Measurements from ENCODE around the gene CDC42.
"Not testable (repeated sequence)": the region's sequence is repeated elsewhere in the genome, so short reads cannot be mapped to it uniquely, and the experiment has no call there.

The CDC42 gene

DNA sequence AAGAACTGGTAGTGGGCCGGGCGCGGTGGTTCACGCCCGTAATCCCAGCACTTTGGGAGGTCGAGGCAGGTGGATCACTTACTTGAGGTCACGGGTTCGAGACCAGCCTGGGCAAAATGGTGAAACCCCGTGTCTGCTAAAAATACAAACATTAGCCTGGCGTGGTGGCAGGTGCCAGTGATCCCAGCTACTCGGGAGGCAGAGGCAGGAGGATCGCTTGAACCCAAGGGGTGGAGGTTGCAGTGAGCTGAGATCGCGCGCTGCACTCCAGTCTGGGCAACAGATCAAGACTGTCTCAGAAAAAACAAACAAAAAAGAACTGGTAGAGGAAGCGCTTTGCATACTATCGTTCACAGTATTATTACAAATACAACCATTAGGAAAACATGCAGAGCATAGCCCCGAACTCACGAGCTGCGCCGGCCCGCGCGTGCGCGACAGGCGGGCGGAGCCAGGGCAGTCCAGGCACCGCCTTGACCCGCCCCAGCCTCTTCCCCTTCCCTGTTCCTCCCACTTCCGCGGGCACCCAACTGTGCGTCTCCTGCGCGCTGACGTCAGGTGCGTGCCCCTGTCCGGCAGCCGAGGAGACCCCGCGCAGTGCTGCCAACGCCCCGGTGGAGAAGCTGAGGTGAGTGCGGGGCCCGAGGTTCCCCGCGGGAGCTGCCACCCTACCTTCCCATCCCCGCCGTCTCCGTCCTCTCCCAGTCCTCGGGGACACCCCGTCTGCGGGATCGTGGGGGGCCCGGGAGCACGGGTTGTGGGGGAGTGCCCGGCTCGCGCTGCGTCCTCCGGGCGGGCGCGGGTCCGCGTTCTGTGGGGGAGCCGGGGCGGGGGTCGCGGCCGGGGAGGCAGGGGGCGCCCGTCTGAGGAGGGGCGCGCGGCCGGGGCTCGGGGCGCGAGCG lies at the start of gene CDC42:
TSS of gene CDC42 (plus strand) at position 595 of the 902 bp plus-strand sequence. CDS start 25,770 bp downstream, outside the sequence.
- DNase-seq: peak; percentile 89 to 93

DNA sequence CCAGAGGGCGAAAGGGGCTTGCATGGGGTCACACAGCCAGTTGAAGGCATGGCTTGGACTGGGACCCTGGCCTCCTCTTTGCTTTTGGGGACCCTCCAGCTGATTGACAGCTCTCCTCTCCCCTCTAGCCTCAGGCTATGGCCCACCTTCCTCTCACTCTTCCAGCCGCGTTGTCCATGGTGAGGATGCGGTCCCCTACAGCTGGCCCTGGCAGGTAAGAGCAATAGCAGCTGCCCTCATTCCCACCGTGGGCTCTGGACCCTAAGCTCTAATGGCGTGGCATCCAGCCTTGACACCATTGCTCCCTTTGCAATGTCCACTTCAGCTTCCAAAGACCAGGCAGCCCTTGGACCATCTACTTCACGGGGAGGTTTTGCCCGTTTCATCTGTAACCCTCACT lies 49.6 kb upstream of the CDC42 start:
- DNase-seq: not testable (repeated sequence)

DNA sequence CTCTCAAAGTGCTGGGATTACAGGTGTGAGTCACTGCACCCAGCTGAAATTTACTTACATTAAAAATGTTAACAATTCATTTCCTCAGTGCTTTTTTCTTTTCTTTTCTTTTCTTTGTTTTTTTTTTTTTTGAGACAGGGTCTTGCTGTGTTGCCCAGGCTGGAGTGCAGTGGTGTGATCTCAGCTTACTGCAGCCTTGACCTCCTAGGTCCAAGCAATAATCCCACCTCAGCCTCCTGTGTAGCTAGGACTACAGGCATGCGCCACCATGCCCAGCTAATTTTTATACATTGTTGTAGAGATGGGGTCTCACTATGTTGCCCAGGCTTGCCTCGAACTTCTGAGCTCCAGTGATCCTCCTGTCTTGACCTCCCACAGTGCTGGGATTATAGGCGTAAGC lies 48.5 kb upstream of the CDC42 start:
- not testable (repeated sequence) for DNase-seq

DNA sequence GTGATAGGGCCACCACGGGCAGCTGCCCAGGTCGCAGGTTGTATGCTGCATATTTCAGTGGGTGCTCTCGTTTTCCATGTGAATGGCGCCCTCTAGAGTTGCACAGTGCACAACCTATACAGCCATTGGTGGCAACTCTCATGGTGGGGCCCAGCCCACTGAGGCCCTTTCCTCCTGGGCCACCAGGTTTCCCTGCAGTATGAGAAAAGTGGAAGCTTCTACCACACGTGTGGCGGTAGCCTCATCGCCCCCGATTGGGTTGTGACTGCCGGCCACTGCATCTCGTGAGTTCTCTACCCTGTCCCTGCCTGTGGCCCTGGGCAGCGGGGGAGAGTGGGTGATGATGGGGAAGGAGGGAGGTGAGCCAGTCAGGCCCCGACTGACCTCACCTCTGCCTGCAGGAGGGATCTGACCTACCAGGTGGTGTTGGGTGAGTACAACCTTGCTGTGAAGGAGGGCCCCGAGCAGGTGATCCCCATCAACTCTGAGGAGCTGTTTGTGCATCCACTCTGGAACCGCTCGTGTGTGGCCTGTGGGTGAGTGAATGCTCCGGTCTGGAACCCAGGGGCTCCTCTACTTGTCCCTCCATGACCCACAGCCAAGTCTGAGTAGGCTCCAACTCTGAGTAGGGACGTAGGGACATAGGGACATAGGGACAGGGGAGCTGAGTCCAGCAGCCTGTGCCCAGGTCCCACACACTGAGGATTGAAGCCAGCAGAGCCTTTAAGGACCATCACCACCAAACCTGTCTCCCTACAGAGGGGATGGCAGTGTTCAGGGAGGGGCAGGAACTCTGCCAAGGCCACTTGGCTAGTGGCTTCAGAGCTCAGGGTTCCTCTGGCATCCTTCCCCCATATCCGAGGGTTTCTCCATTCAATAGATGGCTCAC lies 47.0 kb upstream of the CDC42 start:
- peak; percentile 13 to 64 for DNase-seq

GRCh38 chr1:22006736-22007135 lies 45.8 kb upstream of the CDC42 start:
- DNase-seq: not testable (repeated sequence)

GRCh38 chr1:22007262-22007661 lies 45.2 kb upstream of the CDC42 start:
- not testable (repeated sequence) for DNase-seq

- DNase-seq: not testable (repeated sequence)
Measured at GRCh38 chr1:22009566-22009965, 42.9 kb upstream of the CDC42 start.

DNA sequence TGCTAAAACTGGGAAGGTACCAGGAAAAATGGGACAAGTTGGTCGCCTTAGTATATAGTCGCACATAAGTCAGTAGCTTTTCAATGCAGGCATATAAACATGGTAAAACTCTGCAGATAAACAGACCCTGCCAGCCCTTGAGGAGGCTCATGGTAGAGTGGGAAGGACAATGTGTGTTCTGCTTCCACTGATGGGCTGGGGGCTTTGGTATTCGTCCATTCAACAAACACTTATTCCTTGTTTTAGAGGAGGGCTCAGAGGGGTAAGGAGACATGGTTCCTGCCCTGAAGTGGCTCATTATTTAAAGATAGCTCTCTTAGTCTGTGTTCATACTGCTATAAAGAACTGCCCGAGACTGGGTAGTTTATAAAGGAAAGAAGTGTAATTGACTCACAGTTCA lies 39.8 kb upstream of the CDC42 start:
- DNase-seq: not testable (repeated sequence)

DNA sequence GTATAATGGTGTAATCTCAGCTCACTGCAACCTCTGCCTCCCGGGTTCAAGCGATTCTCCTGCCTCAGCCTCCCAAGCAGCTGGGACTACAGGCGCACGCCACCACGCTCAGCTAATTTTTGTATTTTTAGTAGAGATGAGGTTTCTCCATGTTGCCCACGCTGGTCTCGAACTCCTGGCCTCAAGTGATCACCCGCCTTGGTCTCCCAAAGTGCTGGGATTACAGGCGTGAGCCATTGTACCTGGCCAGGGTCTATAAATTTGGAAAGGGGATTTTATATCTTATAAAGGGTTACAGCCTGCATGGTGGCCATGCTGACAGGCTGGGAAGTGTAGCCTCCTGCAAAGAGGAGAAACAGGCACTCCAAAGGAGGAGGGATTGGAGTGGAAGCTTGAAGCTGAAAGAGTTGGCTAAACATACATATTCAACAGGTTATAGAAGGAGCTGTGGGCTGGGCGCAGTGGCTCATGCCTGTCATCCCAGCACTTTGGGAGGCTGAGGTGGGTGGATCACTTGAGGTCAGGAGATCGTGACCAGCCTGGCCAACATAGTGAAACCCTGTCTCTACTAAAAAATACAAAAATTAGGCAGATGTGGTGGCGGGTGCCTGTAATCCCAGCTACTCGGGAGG lies 37.8 kb upstream of the CDC42 start:
- not testable (repeated sequence) for DNase-seq

DNA sequence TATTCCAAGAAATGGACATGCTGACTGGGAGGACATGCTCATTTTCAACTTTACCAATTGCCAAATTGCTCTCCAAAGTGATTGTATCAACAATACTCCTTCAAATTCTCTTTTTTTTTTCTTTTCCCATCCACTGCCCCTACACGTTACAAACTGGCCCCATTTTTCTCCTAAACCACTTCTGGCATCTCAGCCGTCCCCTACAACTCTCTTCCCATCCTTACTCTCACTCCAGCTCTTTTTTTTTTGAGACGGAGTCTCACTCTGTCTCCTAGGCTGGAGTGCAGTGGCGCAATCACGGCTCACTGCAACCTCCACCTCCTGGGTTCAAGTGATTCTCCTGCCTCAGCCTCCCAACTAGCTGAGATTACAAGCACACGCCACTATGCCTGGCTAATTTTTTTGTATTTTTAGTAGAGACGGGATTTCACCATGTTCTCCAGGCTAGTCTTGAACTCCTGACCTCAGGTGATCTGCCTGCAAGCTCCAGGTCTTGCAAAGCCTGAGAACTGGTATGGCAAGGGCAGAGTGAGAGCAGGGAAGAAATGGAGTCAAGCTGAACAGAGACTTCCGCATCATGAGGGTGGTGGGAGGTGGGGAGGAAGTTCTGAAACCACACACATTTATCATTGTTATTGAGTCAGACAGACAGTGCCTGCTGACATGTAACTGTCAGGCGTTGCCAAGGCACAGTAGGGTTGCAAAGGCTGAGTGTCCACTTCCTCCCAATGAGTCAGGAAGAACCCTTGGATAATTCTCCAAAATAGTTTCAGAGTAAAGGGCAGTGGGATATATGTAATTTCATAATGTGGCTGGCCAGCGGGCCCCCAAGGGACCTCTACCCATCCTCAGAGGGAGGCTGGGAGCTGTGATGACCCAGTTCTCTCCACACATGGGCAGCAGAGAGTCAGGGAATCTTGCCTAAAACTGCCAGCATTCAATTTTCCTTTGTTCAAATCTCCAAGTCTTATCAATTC lies 33.6 kb upstream of the CDC42 start:
- DNase-seq: no peak

- no peak for DNase-seq
Measured at GRCh38 chr1:22021061-22021460, 31.4 kb upstream of the CDC42 start.

DNA sequence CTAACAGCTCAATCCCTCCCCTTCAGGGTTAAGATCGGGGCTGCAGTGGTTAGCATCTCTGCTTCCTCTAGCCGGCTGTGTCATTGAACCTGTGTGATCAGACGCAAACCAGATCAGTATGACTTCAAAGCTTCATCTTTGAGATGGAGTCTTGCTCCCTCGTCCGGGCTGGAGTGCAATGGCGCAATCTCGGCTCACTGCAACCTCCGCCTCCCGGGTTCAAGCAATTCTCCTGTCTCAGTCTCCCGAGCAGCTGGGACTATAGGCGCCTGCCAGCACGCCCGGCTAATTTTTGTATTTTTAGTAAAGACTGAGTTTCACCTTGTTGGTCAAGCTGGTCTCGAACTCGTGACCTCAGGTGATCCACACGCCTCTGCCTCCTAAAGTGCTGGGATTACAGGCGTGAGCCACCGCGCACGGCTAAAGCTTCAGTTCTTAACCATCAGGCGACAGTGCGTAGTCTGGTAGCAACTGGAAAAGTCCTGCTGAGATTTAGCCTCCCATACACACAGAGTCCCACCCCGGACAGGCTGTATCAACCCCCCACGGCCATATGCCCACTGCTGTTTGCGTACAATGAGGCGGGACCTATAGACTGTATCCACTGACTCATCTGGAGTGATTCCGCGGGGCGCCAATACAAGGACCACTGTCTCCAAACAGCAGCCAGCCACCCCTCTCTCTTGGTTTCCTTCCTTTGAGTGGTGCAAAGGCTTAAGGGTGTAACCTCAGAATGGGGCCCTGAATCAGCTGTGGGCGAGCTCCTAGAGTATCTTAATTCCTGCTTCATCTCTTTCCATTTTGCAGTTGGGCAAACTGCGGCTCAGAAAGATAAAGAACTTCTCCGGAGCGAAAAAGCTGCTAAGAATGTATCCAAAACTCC lies 27.8 kb upstream of the CDC42 start:
- DNase-seq: peak; percentile 80 to 87

DNA sequence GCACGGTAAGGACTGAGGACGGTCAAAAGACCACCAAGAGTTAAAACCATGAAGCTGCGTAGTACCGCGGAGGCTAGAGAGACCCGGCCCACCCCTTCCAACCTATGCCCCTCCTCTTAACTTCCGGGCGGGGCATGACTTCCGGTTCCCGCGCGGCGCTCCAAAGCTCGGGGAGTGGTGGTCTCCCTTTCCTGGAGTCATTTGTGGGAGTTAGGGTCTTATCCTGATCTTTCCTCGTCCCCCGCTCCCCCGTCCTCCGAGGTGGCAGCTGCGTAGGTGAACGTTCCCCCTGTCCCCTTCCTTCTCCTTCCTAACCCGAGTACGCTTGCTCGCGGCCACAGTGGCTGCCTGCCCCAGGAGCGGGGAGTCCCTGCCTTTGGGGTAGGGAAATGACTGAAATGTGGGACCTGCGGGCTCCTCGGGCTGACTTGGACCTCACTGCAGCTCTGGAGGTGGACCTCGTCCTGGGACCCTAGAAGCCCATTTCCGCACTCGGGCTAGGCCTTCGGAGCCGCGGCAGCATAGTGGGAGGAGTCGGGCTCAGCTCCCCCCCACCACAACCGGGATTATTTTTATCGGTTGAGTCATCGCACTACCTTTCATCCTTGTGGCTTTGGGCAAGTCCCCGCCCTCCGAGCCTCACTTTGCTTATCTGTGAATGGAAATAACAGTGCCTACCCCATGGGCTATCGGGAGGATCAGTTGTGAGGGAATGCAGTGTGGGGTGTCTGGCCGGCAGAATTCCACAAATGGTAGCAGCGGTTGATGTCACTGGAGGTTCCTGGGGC lies 26.9 kb upstream of the CDC42 start:
- peak; percentile 85 to 87 for DNase-seq

DNA sequence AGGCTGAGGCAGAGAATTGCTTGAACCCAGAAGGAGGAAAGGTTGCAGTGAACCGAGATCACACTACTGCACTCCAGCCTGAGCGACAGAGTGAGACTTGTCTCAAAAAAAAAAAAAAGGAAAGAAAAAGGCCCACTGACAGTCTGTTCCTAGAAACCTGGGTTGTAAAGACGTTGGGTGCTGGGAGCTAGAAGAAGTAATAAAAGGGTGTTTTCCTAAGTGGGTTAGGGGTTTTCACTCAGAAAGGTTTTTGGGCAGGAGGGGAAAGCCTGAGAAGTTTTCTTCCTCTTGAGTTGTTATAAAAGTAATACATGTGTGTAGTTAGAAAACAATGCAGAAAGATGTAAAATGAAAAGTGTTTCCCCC lies 25.6 kb upstream of the CDC42 start:
- no peak for DNase-seq

GRCh38 chr1:22030057-22030456 lies 22.5 kb upstream of the CDC42 start:
- no peak for DNase-seq

GRCh38 chr1:22030473-22030872 lies 22.0 kb upstream of the CDC42 start:
- DNase-seq: no peak

DNA sequence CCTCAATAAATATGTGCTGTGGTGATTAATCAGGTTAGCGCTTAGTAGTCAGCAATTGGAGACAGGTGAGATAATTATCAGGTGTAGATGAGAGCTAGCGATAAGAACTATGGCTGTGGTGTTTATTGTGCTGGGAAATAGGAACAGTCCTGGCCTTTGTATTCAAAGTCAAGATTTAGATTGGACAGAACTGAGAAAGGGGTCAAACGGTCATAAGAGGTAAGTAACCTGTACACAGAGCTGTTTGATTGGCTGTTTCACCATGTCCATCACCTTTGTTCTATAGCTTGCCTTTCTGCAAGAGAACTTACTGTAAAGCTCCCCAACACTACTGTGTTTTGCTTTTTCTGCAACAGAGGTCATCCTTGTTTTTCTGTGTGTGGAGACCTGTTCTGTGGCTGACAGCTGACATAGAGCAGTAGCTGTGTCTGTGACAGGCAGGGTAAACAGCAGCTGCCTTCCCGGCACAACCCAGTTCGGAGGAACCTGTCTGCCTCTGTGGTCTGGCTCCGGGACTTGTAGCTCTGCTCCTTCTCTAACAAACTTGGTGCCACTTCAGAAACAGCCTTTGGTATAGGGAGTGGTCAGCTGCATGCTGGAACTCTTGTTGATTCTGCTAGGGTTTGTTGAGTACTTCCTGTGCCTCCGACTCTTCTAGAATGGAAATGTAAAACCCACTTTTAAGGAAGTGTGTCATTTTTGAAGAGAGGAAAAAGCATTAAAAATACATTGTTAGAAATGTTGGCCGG lies 21.1 kb upstream of the CDC42 start:
- no peak for DNase-seq

DNA sequence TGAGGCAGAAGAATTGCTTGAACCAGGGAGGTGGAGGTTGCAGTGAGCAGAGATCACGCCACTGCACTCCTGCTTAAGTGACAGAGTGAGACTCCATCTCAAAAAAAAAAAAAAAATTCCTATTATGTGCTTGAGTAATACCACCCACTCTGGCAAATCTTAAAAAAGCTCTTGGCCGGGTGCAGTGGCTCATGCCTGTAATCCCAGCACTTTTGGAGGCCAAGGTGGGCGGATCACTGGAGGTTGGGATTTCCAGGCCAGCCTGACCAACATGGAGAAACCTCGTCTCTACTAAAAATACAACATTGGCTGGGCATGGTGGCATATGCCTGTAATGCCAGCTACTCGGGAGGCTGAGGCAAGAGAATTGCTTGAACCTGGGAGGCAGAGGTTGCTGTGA lies 17.7 kb upstream of the CDC42 start:
- DNase-seq: not testable (repeated sequence)

DNA sequence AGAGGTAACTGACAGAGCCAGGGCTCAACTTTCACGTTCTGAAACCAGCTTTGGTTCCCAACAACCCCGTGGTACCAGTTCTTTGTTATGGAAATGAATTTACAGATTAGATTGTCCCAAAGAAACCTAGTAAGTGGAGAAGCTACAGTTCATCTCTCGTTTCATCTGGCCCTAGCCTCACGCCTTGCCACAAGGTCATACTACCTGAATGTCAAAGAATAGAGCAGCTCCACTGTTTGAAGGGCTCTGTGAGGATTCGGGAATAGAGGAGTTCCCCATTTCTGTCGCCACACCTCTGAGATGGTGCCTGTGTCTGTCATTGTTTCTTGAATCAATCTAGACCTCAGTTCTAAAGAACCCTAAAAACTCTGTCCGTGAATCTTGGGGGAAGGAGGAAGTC lies 15.0 kb upstream of the CDC42 start:
- no peak for DNase-seq

Measured in NCI-H1930 (cell line).